HepG2 (cell line): ENCODE measurements around the gene CTU2. TPM values are rescaled to one million over a fixed set of nuclear protein-coding genes. Genes with fewer than 3 reads are reported as not detected.

Source experiments
- DMAP1 ChIP-seq: IDR thresholded peaks from 2 replicates; pipeline ENCODE4 v1.6.1; 2016
- ERF ChIP-seq: IDR thresholded peaks from 2 replicates; pipeline ENCODE4 v1.6.1; 2018; ENCODE audit warnings: missing biosample characterization, missing genetic modification reagents
- ETV5 ChIP-seq: IDR thresholded peaks from 2 replicates; pipeline ENCODE4 v1.6.1; 2018; ENCODE audit warnings: missing biosample characterization, missing genetic modification reagents, inconsistent platforms, borderline replicate concordance
- HOXA5 ChIP-seq: sonication (generic); formaldehyde crosslinking; IDR thresholded peaks from 2 replicates; pipeline ENCODE4 v1.4.0; 2020; ENCODE audit warnings: missing genetic modification reagents
- MAF1 ChIP-seq: sonication (generic); formaldehyde crosslinking; IDR thresholded peaks from 2 replicates; pipeline ENCODE4 v1.5.0; 2020; ENCODE audit warnings: missing genetic modification reagents, borderline replicate concordance
- NFYC ChIP-seq: IDR thresholded peaks from 2 replicates; pipeline ENCODE4 v1.6.1; 2016; ENCODE audit warnings: missing genetic modification reagents, missing compliant biosample characterization
- NR2F6 ChIP-seq, 2 experiments: IDR thresholded peaks; 2 replicates each; pipeline ENCODE4 v1.6.1; 2016; ENCODE audit warnings: antibody characterized with exemption in 1 of 2, mild to moderate bottlenecking in 1 of 2
- SNRNP70 ChIP-seq: fragments of 200-400 bp; formaldehyde crosslinking; IDR thresholded peaks from 2 replicates; pipeline ENCODE4 v1.6.1; 2017; ENCODE audit warnings: mild to moderate bottlenecking, low read depth, low read length, moderate library complexity
- TOE1 ChIP-seq: sonication (generic); formaldehyde crosslinking; IDR thresholded peaks from 2 replicates; pipeline ENCODE4 v1.4.0; 2020; ENCODE audit warnings: mild to moderate bottlenecking, missing genetic modification reagents
- ZBTB21 ChIP-seq: sonication (generic); formaldehyde crosslinking; IDR thresholded peaks from 2 replicates; pipeline ENCODE4 v1.4.0; 2020; ENCODE audit warnings: missing genetic modification reagents
- ZC3H4 ChIP-seq: sonication (generic); formaldehyde crosslinking; IDR thresholded peaks from 2 replicates; pipeline ENCODE4 v1.4.0; 2020; ENCODE audit warnings: missing genetic modification reagents, borderline replicate concordance
- ZNF329 ChIP-seq: sonication (generic); formaldehyde crosslinking; IDR thresholded peaks from 2 replicates; pipeline ENCODE4 v1.9.0; 2021; ENCODE audit warnings: low read depth, mild to moderate bottlenecking, missing genetic modification reagents
- ZNF382 ChIP-seq: sonication (generic); formaldehyde crosslinking; IDR thresholded peaks from 2 replicates; pipeline ENCODE4 v1.5.0; 2020; ENCODE audit warnings: missing genetic modification reagents, mild to moderate bottlenecking, borderline replicate concordance
- ZNF556 ChIP-seq: sonication (generic); formaldehyde crosslinking; IDR thresholded peaks from 2 replicates; pipeline ENCODE4 v1.4.0; 2020; ENCODE audit warnings: mild to moderate bottlenecking, missing genetic modification reagents, borderline replicate concordance
- ZNF629 ChIP-seq: sonication (generic); formaldehyde crosslinking; conservative IDR thresholded peaks from 2 replicates; pipeline ENCODE4 v1.5.0; 2020; ENCODE audit warnings: missing genetic modification reagents
- ZNF766 ChIP-seq: sonication (generic); formaldehyde crosslinking; IDR thresholded peaks from 2 replicates; pipeline ENCODE4 v1.5.0; 2020; ENCODE audit warnings: missing genetic modification reagents, borderline replicate concordance
- polyA plus RNA-seq, 8 experiments: library from polyadenylated mRNA; depleted of rRNA in 3 of 8; stranded (reverse) in 7 of 8; unstranded in 1 of 8; fragments of >200 nt; fragmentation: Illumina TruSeq in 4 of 8; extraction: Trizol in 4 of 8; gene quantifications; 2 replicates each; pipeline versions ENCODE4 v1.2.1 to v1.2.3, GENCODE V29; 2011 to 2016; ENCODE audit warnings: low read depth in 4 of 8, missing spikeins in 1 of 8, mixed read lengths in 1 of 8; ENCODE audit not compliant: insufficient read depth in 1 of 8
- total RNA-seq, 5 experiments: library from RNA; depleted of rRNA; stranded (reverse); fragments of >200 nt; fragmentation: Illumina TruSeq; extraction: Trizol; gene quantifications; 2 replicates each; pipeline ENCODE4 v1.2.3, GENCODE V29; 2016; ENCODE audit warnings: low read depth in 1 of 5
- TF ChIP-seq, protein P1 (sequence below): sonication (generic); formaldehyde crosslinking; IDR thresholded peaks from 2 replicates; pipeline ENCODE4 v1.4.0; 2020; ENCODE audit warnings: mild to moderate bottlenecking, missing genetic modification reagents, borderline replicate concordance
- TF ChIP-seq, protein P2 (sequence below): sonication (generic); formaldehyde crosslinking; IDR thresholded peaks from 2 replicates; pipeline ENCODE4 v1.5.1; 2020; ENCODE audit warnings: missing genetic modification reagents, mild to moderate bottlenecking, borderline replicate concordance
- TF ChIP-seq, protein P3 (sequence below): sonication (generic); formaldehyde crosslinking; IDR thresholded peaks from 2 replicates; pipeline ENCODE4 v1.4.0; 2020; ENCODE audit warnings: missing genetic modification reagents
- TF ChIP-seq, protein P4 (sequence below): IDR thresholded peaks from 2 replicates; pipeline ENCODE4 v1.6.1; 2012; ENCODE audit warnings: inconsistent platforms
- TF ChIP-seq, protein P5 (sequence below): sonication (generic); formaldehyde crosslinking; conservative IDR thresholded peaks from 2 replicates; pipeline ENCODE4 v1.8.1; 2023; ENCODE audit warnings: missing genetic modification reagents

CTU2 gene
- total and polyA plus RNA-seq, 2 of the 13 experiments (the other 11 are each of a cell fraction or from before 2014, with no cell fraction given): 13.3 to 21.9 TPM

DNA sequence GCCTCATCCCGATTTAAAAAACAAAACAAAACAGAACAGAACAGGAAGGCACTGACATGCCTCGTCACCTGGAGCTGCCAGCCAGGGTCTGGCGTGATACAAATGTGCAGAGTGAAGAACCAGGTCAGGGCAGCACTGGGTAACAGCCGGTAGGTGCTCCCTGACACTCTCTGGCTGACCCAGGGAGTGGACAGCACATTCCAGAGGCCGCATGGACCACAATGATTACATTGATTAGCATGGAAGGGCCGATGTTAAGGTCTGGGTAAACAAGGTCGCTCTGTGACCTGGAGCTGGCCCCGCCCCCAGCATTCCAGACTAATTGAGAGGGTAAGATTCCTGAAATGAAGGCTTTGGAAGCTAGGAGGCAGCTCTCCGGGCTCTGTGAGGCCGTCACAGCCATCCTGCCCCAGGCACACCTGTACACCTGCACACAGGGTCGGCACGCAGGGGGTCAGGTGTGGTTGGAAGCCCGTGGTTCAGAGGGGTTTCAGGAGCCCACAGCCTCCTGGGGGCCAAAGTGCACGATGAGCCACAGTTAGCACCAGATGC, 57.3 kb downstream of the CTU2 start (continued):
- TF ChIP-seq ZNF556 (CRISPR knock-in tag) (peak; percentile 29; the same call in 1 of the 2 replicates), TOE1 (CRISPR knock-in tag) (peak; percentile 94), ZBTB21 (CRISPR knock-in tag) (0 out of 2 replicates have a peak, but pooled peaks have one; percentile 28), SNRNP70 (no peak), ZNF382 (CRISPR knock-in tag) (no peak), ZC3H4 (CRISPR knock-in tag) (0 out of 2 replicates have a peak, but pooled peaks have one; percentile 31), HOXA5 (CRISPR knock-in tag) (no peak), ERF (CRISPR knock-in tag) (peak; percentile 94), ZNF766 (CRISPR knock-in tag) (0 out of 2 replicates have a peak, but pooled peaks have one; percentile 45), DMAP1 (CRISPR knock-in tag) (peak; percentile 86), ZNF629 (CRISPR knock-in tag) (no peak; the same call in 1 of the 2 replicates), ETV5 (CRISPR knock-in tag) (peak; percentile 64; the same call in 1 of the 2 replicates), ZNF329 (CRISPR knock-in tag) (no peak), NFYC (CRISPR knock-in tag) (peak; percentile 18; the same call in 1 of the 2 replicates), NR2F6 (IDR thresholded peaks at IDR 0.05) (peak; percentile 96), NR2F6 (CRISPR knock-in tag; IDR thresholded peaks at IDR 0.05) (peak; percentile 99), MAF1 (CRISPR knock-in tag) (0 out of 2 replicates have a peak, but pooled peaks have one; percentile 24)
- TF ChIP-seq, protein P1, sequence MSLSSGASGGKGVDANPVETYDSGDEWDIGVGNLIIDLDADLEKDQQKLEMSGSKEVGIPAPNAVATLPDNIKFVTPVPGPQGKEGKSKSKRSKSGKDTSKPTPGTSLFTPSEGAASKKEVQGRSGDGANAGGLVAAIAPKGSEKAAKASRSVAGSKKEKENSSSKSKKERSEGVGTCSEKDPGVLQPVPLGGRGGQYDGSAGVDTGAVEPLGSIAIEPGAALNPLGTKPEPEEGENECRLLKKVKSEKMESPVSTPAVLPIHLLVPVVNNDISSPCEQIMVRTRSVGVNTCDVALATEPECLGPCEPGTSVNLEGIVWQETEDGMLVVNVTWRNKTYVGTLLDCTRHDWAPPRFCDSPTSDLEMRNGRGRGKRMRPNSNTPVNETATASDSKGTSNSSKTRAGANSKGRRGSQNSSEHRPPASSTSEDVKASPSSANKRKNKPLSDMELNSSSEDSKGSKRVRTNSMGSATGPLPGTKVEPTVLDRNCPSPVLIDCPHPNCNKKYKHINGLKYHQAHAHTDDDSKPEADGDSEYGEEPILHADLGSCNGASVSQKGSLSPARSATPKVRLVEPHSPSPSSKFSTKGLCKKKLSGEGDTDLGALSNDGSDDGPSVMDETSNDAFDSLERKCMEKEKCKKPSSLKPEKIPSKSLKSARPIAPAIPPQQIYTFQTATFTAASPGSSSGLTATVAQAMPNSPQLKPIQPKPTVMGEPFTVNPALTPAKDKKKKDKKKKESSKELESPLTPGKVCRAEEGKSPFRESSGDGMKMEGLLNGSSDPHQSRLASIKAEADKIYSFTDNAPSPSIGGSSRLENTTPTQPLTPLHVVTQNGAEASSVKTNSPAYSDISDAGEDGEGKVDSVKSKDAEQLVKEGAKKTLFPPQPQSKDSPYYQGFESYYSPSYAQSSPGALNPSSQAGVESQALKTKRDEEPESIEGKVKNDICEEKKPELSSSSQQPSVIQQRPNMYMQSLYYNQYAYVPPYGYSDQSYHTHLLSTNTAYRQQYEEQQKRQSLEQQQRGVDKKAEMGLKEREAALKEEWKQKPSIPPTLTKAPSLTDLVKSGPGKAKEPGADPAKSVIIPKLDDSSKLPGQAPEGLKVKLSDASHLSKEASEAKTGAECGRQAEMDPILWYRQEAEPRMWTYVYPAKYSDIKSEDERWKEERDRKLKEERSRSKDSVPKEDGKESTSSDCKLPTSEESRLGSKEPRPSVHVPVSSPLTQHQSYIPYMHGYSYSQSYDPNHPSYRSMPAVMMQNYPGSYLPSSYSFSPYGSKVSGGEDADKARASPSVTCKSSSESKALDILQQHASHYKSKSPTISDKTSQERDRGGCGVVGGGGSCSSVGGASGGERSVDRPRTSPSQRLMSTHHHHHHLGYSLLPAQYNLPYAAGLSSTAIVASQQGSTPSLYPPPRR: peak; percentile 90
- TF ChIP-seq, protein P2, sequence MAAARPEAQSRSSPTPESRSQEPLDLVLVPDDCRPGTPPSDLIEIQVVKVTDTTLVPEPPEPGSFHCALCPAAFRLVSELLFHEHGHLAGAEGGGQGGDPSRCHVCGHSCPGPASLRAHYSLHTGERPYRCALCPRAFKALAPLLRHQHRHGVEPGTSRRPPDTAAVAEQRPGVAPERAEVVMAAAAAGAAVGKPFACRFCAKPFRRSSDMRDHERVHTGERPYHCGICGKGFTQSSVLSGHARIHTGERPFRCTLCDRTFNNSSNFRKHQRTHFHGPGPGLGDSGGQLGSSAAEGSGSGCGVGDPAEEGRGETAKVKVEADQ (CRISPR knock-in tag): peak; percentile 57; the same call in 1 of the 2 replicates
- TF ChIP-seq, protein P3, sequence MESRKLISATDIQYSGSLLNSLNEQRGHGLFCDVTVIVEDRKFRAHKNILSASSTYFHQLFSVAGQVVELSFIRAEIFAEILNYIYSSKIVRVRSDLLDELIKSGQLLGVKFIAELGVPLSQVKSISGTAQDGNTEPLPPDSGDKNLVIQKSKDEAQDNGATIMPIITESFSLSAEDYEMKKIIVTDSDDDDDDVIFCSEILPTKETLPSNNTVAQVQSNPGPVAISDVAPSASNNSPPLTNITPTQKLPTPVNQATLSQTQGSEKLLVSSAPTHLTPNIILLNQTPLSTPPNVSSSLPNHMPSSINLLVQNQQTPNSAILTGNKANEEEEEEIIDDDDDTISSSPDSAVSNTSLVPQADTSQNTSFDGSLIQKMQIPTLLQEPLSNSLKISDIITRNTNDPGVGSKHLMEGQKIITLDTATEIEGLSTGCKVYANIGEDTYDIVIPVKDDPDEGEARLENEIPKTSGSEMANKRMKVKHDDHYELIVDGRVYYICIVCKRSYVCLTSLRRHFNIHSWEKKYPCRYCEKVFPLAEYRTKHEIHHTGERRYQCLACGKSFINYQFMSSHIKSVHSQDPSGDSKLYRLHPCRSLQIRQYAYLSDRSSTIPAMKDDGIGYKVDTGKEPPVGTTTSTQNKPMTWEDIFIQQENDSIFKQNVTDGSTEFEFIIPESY (CRISPR knock-in tag): peak; percentile 71; the same call in 1 of the 2 replicates
- TF ChIP-seq, protein P4, sequence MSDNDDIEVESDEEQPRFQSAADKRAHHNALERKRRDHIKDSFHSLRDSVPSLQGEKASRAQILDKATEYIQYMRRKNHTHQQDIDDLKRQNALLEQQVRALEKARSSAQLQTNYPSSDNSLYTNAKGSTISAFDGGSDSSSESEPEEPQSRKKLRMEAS: peak; percentile 86
- TF ChIP-seq, protein P5, sequence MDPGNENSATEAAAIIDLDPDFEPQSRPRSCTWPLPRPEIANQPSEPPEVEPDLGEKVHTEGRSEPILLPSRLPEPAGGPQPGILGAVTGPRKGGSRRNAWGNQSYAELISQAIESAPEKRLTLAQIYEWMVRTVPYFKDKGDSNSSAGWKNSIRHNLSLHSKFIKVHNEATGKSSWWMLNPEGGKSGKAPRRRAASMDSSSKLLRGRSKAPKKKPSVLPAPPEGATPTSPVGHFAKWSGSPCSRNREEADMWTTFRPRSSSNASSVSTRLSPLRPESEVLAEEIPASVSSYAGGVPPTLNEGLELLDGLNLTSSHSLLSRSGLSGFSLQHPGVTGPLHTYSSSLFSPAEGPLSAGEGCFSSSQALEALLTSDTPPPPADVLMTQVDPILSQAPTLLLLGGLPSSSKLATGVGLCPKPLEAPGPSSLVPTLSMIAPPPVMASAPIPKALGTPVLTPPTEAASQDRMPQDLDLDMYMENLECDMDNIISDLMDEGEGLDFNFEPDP (CRISPR knock-in tag): no peak
